GM20000 (cell line): Measurements from ENCODE around the gene GAST.
"Not testable (repeated sequence)": the region's sequence is repeated elsewhere in the genome, so short reads cannot be mapped to it uniquely, and the experiment has no call there.

Experiments used
- DNase-seq: peaks from one replicate; pipeline ENCODE4 v3.0.0; 2012; ENCODE audit warnings: low spot score
- TF ChIP-seq, protein P1 (sequence below): IDR thresholded peaks from 2 replicates; pipeline ENCODE4 v1.5.1; 2012; ENCODE audit warnings: mild to moderate bottlenecking, control low read depth; ENCODE audit errors: extremely low read depth, missing control alignments

GAST gene

DNA sequence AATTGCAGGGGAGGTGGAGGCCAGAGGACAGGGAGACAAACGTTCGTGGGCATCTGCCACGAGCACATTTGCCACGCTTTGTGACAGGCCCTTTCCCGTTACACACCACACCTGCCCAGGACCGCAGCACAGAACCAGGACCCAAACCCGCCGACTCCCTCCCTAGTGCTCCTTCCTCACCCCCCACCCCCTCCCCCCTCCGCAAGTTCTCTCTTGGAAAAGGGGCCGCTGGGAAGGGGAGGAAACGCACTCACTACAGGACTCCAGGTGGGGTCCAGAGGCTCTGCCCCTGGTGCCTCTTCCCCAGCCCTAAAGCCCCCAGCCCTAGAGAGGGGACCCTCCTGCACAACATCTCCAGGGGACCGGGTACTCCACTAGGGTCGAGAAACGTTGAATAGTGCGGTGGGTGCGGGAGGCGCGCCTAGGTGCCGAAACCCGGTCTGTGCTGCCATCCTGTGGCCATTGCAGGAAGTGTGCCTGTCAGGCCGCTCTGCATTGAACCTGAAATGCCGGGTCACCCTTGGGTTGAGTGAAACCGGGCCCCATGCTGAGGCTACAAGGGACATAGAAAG lies 45.3 kb upstream of the GAST start:
- TF ChIP-seq, protein P1, sequence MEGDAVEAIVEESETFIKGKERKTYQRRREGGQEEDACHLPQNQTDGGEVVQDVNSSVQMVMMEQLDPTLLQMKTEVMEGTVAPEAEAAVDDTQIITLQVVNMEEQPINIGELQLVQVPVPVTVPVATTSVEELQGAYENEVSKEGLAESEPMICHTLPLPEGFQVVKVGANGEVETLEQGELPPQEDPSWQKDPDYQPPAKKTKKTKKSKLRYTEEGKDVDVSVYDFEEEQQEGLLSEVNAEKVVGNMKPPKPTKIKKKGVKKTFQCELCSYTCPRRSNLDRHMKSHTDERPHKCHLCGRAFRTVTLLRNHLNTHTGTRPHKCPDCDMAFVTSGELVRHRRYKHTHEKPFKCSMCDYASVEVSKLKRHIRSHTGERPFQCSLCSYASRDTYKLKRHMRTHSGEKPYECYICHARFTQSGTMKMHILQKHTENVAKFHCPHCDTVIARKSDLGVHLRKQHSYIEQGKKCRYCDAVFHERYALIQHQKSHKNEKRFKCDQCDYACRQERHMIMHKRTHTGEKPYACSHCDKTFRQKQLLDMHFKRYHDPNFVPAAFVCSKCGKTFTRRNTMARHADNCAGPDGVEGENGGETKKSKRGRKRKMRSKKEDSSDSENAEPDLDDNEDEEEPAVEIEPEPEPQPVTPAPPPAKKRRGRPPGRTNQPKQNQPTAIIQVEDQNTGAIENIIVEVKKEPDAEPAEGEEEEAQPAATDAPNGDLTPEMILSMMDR = peak; percentile 87

DNA sequence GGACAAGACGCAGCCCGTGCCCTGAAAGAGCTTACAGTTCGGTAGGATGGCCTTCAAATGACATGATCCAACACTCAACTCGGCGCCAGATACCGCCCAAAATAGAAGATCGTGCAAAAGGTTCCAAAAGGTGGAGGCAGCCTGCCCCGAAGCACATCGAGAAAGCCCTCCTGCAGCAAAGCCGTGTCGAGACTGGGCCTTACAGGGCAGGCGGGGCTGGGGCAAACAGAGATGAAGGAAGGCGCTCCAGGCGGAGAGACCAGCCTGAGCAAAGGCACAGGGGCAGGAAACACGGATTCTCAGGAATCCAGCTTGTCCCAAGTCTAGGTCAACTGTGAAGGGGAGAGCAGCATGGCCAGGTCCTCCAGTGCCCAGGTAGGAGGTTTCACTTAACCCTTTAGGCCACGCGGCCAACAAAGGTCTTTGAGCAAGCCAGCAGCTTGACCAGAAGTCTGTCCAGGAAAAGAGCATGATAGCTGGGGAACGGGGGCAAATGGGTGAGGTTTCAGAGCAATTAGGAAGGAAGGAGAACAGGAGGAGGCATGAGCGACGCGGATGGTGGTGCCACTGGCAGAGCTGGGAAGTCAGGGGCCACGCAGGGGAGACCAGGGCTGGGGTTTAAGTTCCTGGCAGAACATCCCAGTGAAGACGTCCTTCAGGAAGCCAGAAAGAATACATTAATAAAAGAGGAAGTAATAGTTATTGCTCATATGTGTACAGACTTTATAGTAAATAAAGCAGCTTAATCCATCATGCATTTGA lies 44.7 kb upstream of the GAST start:
- TF ChIP-seq, protein P1 = no peak
- DNase-seq = no peak

More for the DNA sequence above, 45.3 kb upstream of the GAST start:
- DNase-seq = peak; percentile 86

DNA sequence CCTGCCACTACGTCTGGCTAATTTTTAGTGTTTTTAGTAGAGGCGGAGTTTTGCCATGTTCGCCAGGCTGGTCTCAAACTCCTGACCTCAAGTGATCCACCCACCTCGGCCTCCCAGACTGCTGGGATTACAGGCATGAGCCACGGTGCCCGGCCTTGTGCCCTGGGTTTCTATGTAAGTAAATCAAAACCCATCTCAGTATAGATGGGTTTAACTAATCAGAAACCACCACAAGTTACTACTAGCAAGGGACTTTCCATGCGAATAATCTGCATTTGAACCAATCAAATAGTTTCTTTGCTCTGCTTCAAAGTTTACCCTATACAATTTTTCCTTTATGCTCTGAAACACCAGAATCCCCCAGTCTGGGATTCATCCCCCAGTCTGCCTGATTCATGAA lies 40.0 kb upstream of the GAST start:
- TF ChIP-seq, protein P1 = no peak
- no peak for DNase-seq

DNA sequence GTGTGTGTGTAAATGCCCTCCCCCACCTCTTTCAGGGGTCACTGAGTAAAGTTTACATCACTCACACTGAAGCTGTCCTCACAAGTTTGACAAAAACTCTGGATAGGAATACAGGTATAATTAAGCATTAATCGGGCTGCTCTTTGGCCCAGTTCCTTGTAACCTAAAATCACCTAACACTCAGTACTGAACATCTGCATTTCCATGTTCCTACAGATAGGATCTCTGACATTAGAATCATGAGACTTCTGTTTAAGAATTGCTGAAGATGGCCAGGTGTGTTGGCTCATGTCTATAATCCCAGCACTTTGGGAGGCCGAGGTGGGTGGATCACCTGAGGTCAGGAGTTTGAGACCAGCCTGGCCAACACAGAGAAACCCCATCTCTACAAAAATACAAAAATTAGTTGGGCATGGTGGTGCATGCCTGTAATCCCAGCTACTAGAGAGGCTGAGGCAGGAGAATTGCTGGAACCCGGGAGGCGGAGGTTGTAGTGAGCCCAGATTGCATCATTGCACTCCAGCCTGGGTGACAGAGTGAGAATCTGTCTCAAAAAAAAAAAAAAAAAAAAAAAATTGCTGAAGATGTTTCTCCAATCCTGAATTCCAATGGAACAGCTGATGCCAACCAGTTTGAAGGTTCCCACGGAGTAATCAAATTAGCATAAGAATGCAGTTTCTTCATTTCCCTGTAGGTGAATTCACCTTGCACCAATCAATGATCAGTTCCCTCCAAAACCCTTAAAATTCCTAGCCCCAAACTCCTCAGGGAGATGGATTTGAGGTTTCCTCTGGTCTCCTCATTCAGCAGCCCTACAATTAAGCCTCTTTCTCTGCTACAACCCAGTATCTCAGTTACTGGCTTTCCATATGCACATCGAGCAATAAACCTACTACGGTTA lies 36.7 kb upstream of the GAST start:
- DNase-seq = not testable (repeated sequence)

DNA sequence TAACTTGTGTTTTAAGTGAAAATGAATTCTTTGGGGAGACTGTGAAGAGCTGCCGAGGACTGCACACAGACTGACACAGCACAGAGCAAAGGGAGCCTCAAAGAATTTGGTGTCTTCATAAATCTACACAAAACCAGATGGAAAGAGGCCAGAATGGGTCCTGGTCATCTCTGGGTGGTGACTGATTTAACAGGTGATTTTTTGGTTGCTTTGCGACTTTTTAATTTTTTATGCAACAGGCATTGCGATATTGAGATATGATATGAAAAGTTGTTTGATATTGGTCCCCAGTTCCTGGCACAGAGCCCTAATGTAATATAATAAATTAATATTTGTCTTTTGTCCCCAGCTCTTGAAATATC lies 36.1 kb upstream of the GAST start:
- TF ChIP-seq, protein P1 = no peak
- no peak for DNase-seq

DNA sequence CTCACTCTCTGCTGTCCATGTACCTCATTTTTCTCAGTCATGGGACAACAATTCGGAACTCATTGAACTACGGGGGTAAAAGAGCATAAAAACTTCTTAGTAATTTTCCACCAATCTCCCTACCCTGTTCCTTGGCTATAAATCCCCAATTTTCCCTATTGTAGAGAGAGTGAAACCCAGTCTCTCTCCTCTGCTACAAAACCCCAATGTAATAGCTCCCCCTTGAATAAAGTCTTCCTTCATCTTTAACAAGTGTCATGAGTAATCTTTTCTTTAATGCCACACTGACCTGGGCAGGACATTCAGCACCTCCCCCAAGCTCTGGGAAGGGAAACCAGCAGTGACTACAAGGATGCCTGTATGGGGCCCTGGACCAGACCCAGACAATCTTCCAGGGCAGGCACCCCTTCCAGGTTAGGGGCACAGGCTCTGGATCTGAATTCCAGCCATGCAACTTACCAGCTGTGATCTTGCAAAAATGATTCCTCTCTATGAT lies 33.7 kb upstream of the GAST start:
- TF ChIP-seq, protein P1 = no peak
- DNase-seq = no peak

DNA sequence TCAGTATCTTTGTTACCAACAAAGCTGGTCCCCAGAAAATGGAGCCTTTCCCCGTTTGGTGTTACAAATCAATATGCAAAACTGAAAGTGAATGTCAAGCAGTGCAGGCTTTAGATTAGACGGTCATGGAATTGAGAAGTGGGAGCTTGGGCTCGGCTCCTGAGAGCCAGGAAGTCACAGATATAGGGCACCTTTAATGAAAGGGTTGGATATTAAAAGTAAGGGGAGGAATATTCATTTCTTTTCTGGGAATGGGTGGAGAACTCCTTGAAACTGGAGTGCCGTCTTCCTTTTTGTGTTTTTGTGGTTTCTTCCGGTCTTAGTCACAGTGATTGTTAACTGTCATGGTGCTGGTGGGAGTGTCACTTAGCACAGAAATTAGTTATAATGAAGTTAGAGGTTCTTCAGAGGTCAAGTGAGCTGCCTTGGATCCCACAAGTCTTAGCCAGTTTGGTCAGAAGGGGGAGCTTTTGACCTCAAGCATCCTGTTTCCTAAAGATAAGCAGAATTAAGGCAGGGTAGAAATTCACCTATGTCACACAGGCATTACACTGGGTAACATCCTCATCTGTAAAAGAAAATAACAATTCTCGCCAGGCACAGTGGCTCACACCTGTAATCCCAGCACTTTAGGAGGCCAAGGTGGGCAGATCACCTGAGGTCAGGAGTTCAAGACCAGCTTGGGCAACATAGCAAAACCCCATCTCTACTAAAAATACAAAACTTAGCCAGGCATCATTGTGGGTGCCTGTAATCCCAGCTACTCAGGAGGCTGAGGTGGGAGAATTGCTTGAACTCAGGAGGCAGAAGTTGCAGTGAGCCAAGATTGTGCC lies 33.0 kb upstream of the GAST start:
- DNase-seq = no peak
- TF ChIP-seq, protein P1 = no peak
